Nephron (organoid): ENCODE results near the gene EPN2.

Experiments
- H3K27ac Mint-ChIP-seq, 3 experiments: 2 replicates each; pipeline ENCODE4 v1.8.0; 2020; ENCODE audit warnings: mixed read lengths in 3 of 3, mild to moderate bottlenecking in 2 of 3, moderate library complexity in 1 of 3
- H3K27me3 Mint-ChIP-seq: 2 replicates; pipeline ENCODE4 v1.8.0; 2021; ENCODE audit warnings: low read depth, mild to moderate bottlenecking, moderate library complexity, mixed read lengths
- H3K36me3 Mint-ChIP-seq: 2 replicates; pipeline ENCODE4 v1.8.0; 2020; ENCODE audit warnings: low read depth, mixed read lengths
- H3K4me1 Mint-ChIP-seq: 2 replicates; pipeline ENCODE4 v1.8.0; 2020; ENCODE audit warnings: mixed read lengths
- H3K4me3 Mint-ChIP-seq, 3 experiments: 2 replicates each; pipeline ENCODE4 v1.8.0; 2020; ENCODE audit warnings: mild to moderate bottlenecking in 3 of 3, mixed read lengths in 3 of 3, moderate library complexity in 2 of 3
- H3K9me3 Mint-ChIP-seq: 2 replicates; pipeline ENCODE4 v1.8.0; 2020; ENCODE audit warnings: mixed read lengths
- CTCF ChIP-seq, 3 experiments: fragments of 200-600 bp; sonication (generic); IDR thresholded peaks; one replicate each; pipeline ENCODE4 v1.5.0; 2021; ENCODE audit warnings: antibody characterized with exemption in 3 of 3; ENCODE audit not compliant: unreplicated experiment in 3 of 3

EPN2 gene

GRCh38 chr17:19363114-19363438 lies 125.9 kb downstream of the EPN2 start:
- no peaks in the 10 kb centered on the region for H3K9me3 Mint-ChIP-seq
- no peaks in the 10 kb centered on the region for H3K27me3 Mint-ChIP-seq
- peaks cover 55% of the 10 kb centered on the region for H3K4me1 Mint-ChIP-seq
- H3K36me3 Mint-ChIP-seq: peaks cover 3% of the 10 kb centered on the region
- peak overlapping the region; percentile 87 to 93 (median 91) for H3K4me3 Mint-ChIP-seq
- peak in 2 of 3 experiments; percentile 25 to 47 for TF ChIP-seq CTCF (IDR thresholded peaks at IDR 0.05; ENCODE audit: unreplicated experiment in 3 of 3)
- H3K27ac Mint-ChIP-seq: peak overlapping the region; percentile 85 to 95 (median 92)

GRCh38 chr17:19363460-19364035 lies 126.4 kb downstream of the EPN2 start:
- Mint-ChIP-seq H3K4me3 (peak overlapping the region; percentile 87 to 93 (median 91)), H3K27ac (peak overlapping the region; percentile 85 to 95 (median 92)), H3K36me3 (peaks cover 3% of the 10 kb centered on the region), H3K4me1 (peaks cover 55% of the 10 kb centered on the region), H3K9me3 (no peaks in the 10 kb centered on the region), H3K27me3 (no peaks in the 10 kb centered on the region)
- no peak for TF ChIP-seq CTCF (IDR thresholded peaks at IDR 0.05; ENCODE audit: unreplicated experiment in 3 of 3)

GRCh38 chr17:19364699-19365498 lies 127.7 kb downstream of the EPN2 start:
- no peaks in the 10 kb centered on the region for H3K9me3 Mint-ChIP-seq
- no peak for TF ChIP-seq CTCF (IDR thresholded peaks at IDR 0.05; ENCODE audit: unreplicated experiment in 3 of 3)
- peak overlapping the region; percentile 85 to 95 (median 92) for H3K27ac Mint-ChIP-seq
- H3K27me3 Mint-ChIP-seq: no peaks in the 10 kb centered on the region
- H3K36me3 Mint-ChIP-seq: no peaks in the 10 kb centered on the region
- H3K4me3 Mint-ChIP-seq: peak overlapping the region; percentile 64 to 84 (median 74)
- H3K4me1 Mint-ChIP-seq: peaks cover 47% of the 10 kb centered on the region

GRCh38 chr17:19365499-19365817 lies 128.3 kb downstream of the EPN2 start:
- peaks cover 45% of the 10 kb centered on the region for H3K4me1 Mint-ChIP-seq
- no peaks in the 10 kb centered on the region for H3K36me3 Mint-ChIP-seq
- peak overlapping the region in 1 of 3 experiments; percentile 35 for H3K4me3 Mint-ChIP-seq
- no peak for TF ChIP-seq CTCF (IDR thresholded peaks at IDR 0.05; ENCODE audit: unreplicated experiment in 3 of 3)
- H3K9me3 Mint-ChIP-seq: no peaks in the 10 kb centered on the region
- no peaks in the 10 kb centered on the region for H3K27me3 Mint-ChIP-seq
- H3K27ac Mint-ChIP-seq: peak overlapping the region; percentile 67 to 69 (median 68)

- Mint-ChIP-seq H3K9me3 (no peaks in the 10 kb centered on the region), H3K4me3 (peak overlapping the region in 2 of 3 experiments; percentile 20 to 35), H3K27me3 (no peaks in the 10 kb centered on the region), H3K36me3 (no peaks in the 10 kb centered on the region), H3K27ac (peak overlapping the region; percentile 67 to 69 (median 68)), H3K4me1 (peaks cover 42% of the 10 kb centered on the region)
- no peak for TF ChIP-seq CTCF (IDR thresholded peaks at IDR 0.05; ENCODE audit: unreplicated experiment in 3 of 3)
Observed at GRCh38 chr17:19365833-19366636, 128.9 kb downstream of the EPN2 start.
